HG03095 (cell line): ENCODE results near the gene RCE1.

Experiments
- ATAC-seq: cut with Tn5 transposase; IDR thresholded peaks from one replicate; pipeline ENCODE4 v1.9.1; 2021; ENCODE audit warnings: moderate library complexity; ENCODE audit not compliant: unreplicated experiment

RCE1 gene

DNA sequence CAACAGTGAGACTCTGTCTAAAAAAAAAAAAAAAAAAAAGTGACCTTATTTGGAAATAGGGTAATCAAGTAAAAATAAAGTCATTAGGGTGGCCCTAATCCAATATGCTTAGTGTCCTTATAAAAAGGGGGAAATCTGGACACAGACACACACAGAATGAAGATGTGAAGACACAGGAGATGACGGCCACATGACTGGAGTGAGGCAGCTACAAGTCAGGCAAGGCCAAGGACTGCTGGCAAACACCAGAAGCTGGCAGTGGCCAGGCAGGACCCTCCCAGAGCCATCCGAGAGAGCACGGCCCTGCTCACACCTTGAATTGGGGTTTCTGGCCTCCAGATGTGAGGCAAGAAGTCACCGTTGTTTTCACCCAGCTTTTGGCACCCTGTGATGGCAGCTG, 42.2 kb downstream of the RCE1 start:
- ATAC-seq: no peak

DNA sequence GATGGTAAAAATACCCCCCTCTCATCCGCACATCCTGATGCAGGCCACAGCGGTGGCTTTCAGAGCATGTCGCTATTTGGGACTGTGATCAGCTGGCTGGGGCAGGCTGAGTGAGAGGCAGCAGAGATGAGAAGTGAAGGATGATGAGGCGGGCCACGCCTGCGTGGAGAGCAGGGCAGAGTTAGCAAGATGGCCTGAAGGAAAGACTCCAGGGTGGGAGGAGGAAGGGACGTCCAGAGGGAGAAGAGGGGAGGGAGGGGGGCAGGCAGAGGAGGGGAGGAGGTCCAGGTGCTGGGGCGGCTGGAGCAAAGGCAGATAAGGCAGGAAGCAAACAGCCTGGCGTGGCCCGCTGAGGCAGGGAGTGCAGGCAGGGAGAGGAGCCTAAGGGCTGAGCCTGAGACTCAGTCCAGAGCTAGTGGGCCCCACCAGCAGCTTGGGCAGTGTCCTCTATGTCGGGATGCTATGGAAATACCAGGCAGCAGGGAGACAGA, 42.8 kb downstream of the RCE1 start:
- ATAC-seq: no peak

DNA sequence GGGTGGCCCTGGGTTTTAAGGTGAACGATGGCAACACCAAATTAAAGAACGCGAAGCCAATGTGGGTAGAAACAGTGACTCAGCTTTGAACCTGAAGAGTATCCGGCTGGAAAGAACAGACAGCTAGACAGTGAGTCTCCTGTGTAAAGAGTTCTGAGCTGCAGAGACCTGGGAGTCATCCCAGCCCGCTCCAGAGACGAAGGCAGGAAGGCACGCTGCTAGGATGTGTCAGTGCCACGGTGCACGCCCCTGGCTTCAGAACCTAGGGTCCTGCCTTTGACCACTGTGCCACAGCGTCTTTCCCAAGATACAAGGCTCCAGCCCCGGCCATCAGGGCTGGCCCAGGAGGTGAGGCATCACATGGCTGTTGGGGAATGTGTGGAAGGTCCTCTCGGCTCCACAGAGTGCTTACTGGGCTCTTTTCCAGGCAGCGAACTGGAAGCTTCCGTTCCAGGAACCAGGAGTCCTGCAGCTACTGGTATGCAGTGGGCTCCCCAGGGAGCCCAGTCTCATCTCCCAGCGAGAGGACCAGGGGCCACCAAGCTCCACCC, 43.5 kb downstream of the RCE1 start:
- ATAC-seq: no peak

DNA sequence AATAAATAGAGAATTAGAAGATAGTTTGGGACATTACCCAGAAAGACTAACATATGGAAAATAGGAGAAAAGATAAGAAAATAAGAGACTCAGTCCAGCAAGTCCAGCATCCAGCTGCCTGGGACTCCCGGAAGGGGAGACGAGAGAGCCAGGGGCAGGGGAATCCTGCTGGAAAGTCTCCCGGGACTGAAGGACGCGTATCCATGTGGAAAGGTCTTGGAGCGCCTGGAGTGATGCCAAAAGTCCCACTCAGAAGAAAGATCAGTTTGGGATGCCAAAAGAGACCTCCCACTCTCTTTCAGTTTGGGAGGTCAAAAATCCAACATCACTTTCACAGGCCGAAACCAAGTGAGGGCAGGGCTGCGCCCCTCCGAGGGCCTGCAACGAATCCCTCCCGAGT, 44.3 kb downstream of the RCE1 start:
- ATAC-seq: no peak

DNA sequence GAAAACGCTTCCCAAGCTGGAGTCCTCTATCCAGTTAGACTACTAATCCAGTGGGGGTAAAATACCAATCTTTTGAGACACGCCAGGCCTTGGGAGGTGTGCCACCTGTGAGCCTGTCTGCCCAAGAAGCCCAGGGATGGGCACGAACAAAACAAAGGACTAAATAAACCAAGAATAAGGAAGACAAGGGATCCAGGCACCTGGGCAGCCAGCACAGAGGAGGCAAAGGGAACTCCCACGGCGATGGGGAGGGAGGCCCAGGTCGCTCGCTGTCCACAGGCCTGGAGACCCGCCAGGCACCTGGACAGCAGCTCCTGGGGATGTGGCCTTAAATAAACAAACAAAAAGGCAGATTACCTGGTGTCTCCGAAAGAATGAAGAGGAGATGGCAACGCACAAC, 45.0 kb downstream of the RCE1 start:
- no peak for ATAC-seq

DNA sequence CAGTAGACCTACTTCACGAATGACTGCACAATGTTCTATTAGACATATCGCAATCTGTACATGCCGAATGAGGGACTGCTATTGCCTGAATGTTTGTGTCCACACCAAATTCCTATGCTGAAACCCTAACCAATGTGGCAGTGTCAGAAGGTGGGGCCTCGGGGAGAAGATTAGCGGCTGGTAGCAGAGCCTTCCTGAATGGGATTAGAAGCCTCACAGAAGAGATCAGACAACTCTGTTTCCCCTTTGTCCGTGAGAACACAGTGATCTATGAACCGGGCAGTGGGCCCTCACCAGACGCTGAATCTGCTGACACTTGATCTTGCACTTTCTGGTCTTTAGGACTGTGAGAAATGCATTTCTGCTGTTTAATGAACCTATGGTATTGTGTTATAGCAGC, 46.7 kb downstream of the RCE1 start:
- no peak for ATAC-seq

DNA sequence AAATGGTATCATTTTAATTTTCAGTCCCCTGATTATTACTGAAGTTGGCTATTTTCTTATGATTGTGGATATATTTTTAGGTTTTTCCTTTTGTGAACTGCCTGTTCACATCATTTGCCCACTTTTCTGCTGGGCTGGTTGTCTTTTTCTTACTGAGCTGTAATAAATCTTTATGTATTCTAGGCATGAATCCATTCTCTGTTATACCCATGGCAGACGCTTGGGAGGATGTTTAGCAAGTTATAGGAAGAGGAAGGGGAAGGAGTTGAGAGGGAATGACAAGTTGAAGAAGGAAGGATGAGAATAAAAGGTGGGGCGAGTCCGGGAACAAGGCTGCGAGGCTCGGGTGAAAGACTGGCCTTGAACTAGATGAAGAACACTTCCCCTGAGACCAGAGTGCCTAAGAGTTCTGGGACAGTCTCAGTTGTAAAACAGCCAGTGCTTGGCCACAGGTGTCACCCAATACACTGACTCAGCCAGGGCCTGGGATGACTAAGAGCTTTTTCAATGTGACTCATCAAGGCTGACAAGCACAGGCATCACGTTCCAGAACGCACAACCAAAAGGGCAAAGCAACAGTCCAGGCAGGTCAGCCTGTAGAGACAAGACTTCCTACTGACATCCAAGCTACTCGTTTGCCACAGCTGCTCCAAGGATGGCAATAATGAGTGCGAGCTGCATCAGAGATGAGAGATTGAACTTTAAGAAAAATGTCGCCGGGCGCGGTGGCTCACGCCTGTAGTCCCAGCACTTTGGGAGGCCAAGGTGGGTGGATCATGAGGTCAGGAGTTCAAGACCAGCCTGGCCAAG, 48.8 kb downstream of the RCE1 start:
- ATAC-seq: peak; percentile 93

DNA sequence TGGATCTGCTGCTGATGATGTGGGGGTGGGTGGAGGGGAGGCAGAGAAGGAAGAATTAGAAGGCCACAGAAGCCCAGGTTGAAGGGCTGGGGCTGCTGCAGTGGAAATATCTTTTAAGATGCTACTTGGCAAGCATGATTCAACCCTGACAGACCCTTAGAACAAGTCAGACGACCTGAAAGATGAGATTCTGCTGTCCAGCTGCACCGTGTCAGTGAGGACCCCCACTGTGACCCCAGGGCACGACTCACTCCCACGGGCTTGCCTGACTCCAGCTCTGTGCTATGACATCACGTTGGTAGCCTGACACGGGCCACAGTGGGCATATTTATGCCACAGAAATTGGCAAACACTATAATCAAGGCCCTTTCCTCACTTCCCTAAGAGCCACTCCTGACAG, 49.7 kb downstream of the RCE1 start:
- ATAC-seq: no peak

DNA sequence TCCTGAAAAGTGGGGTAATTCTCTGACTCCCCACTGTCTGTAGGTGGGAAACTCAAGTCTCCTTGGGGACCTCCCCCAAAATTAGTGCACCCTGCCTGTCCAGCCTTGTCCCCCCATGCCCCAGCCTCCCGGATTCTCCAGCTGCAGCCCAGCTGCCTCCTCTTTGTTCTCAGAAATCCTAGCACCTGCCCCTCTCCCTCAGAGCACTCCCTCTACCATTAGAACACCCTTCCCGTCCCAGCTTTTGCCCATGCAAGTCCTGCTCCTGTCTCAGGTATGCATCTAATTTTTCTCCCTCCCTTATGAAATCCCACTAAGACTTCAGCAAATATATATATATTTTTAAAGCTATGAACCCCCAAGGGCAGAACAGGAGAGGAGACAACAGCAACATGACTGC, 50.9 kb downstream of the RCE1 start:
- no peak for ATAC-seq
